ENCODE measurements around the gene TSPAN9. TPM values are rescaled to one million over a fixed set of nuclear protein-coding genes. Genes with fewer than 3 reads are reported as not detected.

TSPAN9 gene
- polyA plus RNA-seq, 2 of the 4 experiments (the other 2 are of a cell fraction): 12.4 to 16.1 TPM

DNA sequence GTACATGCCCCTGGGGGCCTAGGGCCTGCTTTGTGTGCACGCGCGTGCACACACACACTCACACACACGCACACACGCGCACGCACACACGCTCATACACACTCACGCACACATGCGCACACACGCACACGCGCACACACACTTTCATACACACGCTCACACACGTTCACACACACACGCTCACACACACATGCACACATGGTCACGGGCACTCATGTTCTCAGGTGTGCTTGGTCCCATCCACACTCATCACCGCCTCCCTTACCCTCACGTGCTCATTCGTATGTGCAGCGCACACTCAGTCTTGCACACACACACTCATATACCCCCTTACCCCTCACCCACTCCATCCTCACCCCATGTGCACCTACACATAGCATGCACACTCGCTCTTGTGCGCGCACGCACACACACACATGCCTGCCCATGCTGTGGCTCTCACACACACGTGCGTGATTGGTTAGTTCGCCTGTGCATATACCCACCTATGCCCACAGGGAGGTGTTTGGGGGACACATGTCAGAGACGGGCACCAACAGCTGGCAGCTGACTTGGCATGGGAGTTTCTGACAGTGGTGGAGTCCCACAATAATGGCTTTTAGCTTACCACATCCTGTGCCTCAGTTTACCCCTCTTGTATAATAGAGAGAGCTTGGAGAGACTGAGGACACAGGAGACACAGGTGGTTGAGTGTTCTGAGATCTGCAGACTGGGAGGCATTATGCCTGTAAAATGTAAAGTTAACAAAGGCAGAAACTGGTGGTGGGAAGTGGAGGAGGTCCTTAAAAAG is 28.7 kb downstream of the TSPAN9 start:
- no peak overlapping the region for H3K27ac ChIP-seq
- FAIRE-seq: no peak
- ATAC-seq: no peak
- TF ChIP-seq EP300 (IDR thresholded peaks at IDR 0.05): no peak
- no peak for TF ChIP-seq KDM1A (IDR thresholded peaks at IDR 0.05; ENCODE audit: low read depth)
- TF ChIP-seq NR3C1 (IDR thresholded peaks at IDR 0.05): no peak
- TF ChIP-seq, protein P1, sequence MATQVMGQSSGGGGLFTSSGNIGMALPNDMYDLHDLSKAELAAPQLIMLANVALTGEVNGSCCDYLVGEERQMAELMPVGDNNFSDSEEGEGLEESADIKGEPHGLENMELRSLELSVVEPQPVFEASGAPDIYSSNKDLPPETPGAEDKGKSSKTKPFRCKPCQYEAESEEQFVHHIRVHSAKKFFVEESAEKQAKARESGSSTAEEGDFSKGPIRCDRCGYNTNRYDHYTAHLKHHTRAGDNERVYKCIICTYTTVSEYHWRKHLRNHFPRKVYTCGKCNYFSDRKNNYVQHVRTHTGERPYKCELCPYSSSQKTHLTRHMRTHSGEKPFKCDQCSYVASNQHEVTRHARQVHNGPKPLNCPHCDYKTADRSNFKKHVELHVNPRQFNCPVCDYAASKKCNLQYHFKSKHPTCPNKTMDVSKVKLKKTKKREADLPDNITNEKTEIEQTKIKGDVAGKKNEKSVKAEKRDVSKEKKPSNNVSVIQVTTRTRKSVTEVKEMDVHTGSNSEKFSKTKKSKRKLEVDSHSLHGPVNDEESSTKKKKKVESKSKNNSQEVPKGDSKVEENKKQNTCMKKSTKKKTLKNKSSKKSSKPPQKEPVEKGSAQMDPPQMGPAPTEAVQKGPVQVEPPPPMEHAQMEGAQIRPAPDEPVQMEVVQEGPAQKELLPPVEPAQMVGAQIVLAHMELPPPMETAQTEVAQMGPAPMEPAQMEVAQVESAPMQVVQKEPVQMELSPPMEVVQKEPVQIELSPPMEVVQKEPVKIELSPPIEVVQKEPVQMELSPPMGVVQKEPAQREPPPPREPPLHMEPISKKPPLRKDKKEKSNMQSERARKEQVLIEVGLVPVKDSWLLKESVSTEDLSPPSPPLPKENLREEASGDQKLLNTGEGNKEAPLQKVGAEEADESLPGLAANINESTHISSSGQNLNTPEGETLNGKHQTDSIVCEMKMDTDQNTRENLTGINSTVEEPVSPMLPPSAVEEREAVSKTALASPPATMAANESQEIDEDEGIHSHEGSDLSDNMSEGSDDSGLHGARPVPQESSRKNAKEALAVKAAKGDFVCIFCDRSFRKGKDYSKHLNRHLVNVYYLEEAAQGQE (IDR thresholded peaks at IDR 0.05): no peak
- TF ChIP-seq KDM5A (IDR thresholded peaks at IDR 0.05): no peak
- no peak for TF ChIP-seq RCOR1 (IDR thresholded peaks at IDR 0.05; ENCODE audit: low read depth, low read length)
- no peak overlapping the region for H3K4me2 ChIP-seq
- no peak overlapping the region for H3K4me3 ChIP-seq
- H3K4me1 ChIP-seq: 0 out of 3 replicates have a peak, but pooled peaks cover 5% of the 10 kb centered on the region
- CTCF ChIA-PET: interaction anchor here (0.6 to 1.1 kb wide), 6 partner anchors 17 to 208 kb away, joined by 3 to 4 read pairs (median 3); no protein-coding TSS in a partner anchor
- WGBS (ENCODE audit: missing lambda C conversion rate): 86% methylated on average over 29 of the region's 29 CpGs
- H3K9me3 ChIP-seq: no peaks in the 10 kb centered on the region
- no peak for DNase-seq (ENCODE audit: low read depth in 1 of 2, low spot score in 1 of 2)
- POLR2A ChIA-PET: no interaction called here

- 78% methylated on average over 7 of the region's 7 CpGs for WGBS (ENCODE audit: missing lambda C conversion rate)
- TF ChIP-seq MAFK (IDR thresholded peaks at IDR 0.05; ENCODE audit: partially characterized antibody) (peak; percentile 8), HEYL (CRISPR knock-in tag; IDR thresholded peaks at IDR 0.05) (no peak)
- DNase-seq (ENCODE audit: low read depth in 1 of 2, low spot score in 1 of 2) (no peak), FAIRE-seq (no peak), ATAC-seq (no peak)
- no peak overlapping the region for H3K4me3 ChIP-seq
- POLR2A ChIA-PET: no interaction called here
- no peak overlapping the region for H3K4me2 ChIP-seq
- CTCF ChIA-PET: interaction anchor here (1.1 kb wide), 1 partner anchor 168 kb away, joined by 4 read pairs; no protein-coding TSS in a partner anchor
- 0 out of 3 replicates have a peak, but pooled peaks cover 5% of the 10 kb centered on the region for H3K4me1 ChIP-seq
- H3K27ac ChIP-seq: no peak overlapping the region
- no peaks in the 10 kb centered on the region for H3K9me3 ChIP-seq
These were observed 29.4 kb downstream of the TSPAN9 start for GRCh38 chr12:3106579-3106978.

DNA sequence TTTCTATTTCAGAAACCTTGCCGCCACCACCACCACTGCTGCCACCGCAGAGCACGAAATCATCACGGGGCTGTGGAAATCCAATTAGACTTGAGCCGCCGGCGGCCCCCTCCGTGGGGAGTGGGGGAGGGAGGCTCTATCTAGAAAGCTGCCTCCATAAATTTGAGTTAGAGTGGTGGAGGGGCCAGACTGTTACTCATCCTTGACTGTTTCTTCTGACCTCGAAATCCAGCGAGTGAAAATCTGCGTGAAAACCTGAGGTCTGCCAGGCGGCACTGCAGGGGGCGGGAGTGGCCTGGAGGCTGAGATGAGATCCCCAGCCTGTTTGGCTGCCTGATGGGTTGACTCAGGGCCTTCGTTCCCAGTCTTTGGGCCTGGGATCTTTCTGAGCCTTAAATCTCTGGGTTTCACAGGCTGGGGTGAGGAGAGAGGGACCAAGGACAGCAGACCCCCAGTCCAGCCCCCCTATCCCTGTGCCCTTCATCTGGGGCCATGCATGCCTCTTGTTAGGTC is 29.9 kb downstream of the TSPAN9 start:
- TF ChIP-seq RCOR1 (IDR thresholded peaks at IDR 0.05; ENCODE audit: low read depth, low read length): no peak
- TF ChIP-seq EP300 (IDR thresholded peaks at IDR 0.05): no peak
- TF ChIP-seq, protein P2, sequence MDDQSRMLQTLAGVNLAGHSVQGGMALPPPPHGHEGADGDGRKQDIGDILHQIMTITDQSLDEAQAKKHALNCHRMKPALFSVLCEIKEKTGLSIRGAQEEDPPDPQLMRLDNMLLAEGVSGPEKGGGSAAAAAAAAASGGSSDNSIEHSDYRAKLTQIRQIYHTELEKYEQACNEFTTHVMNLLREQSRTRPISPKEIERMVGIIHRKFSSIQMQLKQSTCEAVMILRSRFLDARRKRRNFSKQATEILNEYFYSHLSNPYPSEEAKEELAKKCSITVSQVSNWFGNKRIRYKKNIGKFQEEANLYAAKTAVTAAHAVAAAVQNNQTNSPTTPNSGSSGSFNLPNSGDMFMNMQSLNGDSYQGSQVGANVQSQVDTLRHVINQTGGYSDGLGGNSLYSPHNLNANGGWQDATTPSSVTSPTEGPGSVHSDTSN (IDR thresholded peaks at IDR 0.05): no peak
- no peak for TF ChIP-seq CBX2 (IDR thresholded peaks at IDR 0.05; ENCODE audit: borderline replicate concordance, low read depth)
- TF ChIP-seq EHF (CRISPR knock-in tag; IDR thresholded peaks at IDR 0.05): no peak
- no peak for TF ChIP-seq FOXS1 (CRISPR knock-in tag; IDR thresholded peaks at IDR 0.05)
- no peak for TF ChIP-seq NPAS2 (CRISPR knock-in tag; IDR thresholded peaks at IDR 0.05; ENCODE audit: borderline replicate concordance)
- no peak for TF ChIP-seq HOXA7 (CRISPR knock-in tag; IDR thresholded peaks at IDR 0.05)
- TF ChIP-seq POLR2A (IDR thresholded peaks at IDR 0.05; ENCODE audit: low read length): no peak
- TF ChIP-seq, protein P3, sequence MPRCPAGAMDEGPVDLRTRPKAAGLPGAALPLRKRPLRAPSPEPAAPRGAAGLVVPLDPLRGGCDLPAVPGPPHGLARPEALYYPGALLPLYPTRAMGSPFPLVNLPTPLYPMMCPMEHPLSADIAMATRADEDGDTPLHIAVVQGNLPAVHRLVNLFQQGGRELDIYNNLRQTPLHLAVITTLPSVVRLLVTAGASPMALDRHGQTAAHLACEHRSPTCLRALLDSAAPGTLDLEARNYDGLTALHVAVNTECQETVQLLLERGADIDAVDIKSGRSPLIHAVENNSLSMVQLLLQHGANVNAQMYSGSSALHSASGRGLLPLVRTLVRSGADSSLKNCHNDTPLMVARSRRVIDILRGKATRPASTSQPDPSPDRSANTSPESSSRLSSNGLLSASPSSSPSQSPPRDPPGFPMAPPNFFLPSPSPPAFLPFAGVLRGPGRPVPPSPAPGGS (IDR thresholded peaks at IDR 0.05): no peak
- TF ChIP-seq PHF8 (IDR thresholded peaks at IDR 0.05; ENCODE audit: borderline replicate concordance, low read depth): no peak

More for the DNA sequence above, 29.9 kb downstream of the TSPAN9 start:
- H3K4me3 ChIP-seq: no peak overlapping the region
- ChIA-PET POLR2A (no interaction called here), CTCF (interaction anchor here (1.1 kb wide), 1 partner anchor 168 kb away, joined by 4 read pairs; no protein-coding TSS in a partner anchor)
- WGBS (ENCODE audit: missing lambda C conversion rate): 78% methylated on average over 14 of the region's 14 CpGs
- H3K4me2 ChIP-seq: no peak overlapping the region
- no peak for DNase-seq (ENCODE audit: low read depth in 1 of 2, low spot score in 1 of 2)
- ATAC-seq: peak; percentile 11 to 39; a peak in 3 of 6 replicates
- H3K9me3 ChIP-seq: no peaks in the 10 kb centered on the region
- H3K27ac ChIP-seq: peak overlapping the region in 1 of 2 experiments; percentile 1; a peak in 1 of 6 replicates
- no peak for FAIRE-seq
- H3K4me1 ChIP-seq: 0 out of 3 replicates have a peak, but pooled peaks cover 5% of the 10 kb centered on the region
